Transverse colon (tissue), 3 donors: ENCODE measurements around the gene RBM17.

Source experiments
- POLR2A ChIP-seq: fragments of 450-650 bp; IDR thresholded peaks from one replicate; pipeline ENCODE4 v1.6.1; 2016; ENCODE audit warnings: antibody characterized with exemption, mild to moderate bottlenecking, moderate library complexity
- TF ChIP-seq, protein P1 (sequence below), 5 experiments: fragments of 200-600 bp in 3 of 5; fragments of 450-650 bp in 2 of 5; sonication (generic) in 3 of 5; IDR thresholded peaks; 1 replicate in 2 of 5; 2 replicates in 3 of 5; pipeline ENCODE4 v1.5.1; 2016 to 2017; ENCODE audit warnings: antibody characterized with exemption in 5 of 5, inconsistent platforms in 3 of 5, mild to moderate bottlenecking in 2 of 5, moderate library complexity in 1 of 5

DNA sequence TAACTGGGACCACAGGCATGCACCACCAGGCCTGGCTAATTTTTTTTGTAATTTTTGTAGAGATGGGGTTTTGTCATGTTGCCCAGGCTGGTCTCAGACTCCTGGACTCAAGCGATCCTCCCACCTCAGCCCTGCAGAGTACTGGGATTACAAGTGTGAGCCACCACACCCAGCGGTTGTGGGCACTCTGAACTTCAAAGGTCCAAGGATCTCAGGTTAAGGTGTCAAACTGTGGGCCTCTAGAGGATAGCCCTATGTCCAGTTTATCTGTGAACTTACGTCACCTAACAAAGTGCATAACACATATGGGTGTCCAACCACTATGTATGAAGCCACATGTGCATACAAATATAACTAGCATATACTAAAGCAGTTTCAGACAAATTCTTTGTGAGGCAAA lies 23.4 kb upstream of the RBM17 start:
- TF ChIP-seq POLR2A = no peak
- TF ChIP-seq, protein P1, sequence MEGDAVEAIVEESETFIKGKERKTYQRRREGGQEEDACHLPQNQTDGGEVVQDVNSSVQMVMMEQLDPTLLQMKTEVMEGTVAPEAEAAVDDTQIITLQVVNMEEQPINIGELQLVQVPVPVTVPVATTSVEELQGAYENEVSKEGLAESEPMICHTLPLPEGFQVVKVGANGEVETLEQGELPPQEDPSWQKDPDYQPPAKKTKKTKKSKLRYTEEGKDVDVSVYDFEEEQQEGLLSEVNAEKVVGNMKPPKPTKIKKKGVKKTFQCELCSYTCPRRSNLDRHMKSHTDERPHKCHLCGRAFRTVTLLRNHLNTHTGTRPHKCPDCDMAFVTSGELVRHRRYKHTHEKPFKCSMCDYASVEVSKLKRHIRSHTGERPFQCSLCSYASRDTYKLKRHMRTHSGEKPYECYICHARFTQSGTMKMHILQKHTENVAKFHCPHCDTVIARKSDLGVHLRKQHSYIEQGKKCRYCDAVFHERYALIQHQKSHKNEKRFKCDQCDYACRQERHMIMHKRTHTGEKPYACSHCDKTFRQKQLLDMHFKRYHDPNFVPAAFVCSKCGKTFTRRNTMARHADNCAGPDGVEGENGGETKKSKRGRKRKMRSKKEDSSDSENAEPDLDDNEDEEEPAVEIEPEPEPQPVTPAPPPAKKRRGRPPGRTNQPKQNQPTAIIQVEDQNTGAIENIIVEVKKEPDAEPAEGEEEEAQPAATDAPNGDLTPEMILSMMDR (IDR thresholded peaks at IDR 0.05) = no peak
